Neural cell (in vitro differentiated cells): Measurements from ENCODE around the gene SLX4IP. TPM values are rescaled to one million over a fixed set of nuclear protein-coding genes. Genes with fewer than 3 reads are reported as not detected.

ENCODE experiments used
- H2AFZ ChIP-seq: fragments of 200-600, 300-800 bp; sonication (generic), shearing (Covaris generic); 2 replicates; pipeline ENCODE4 v1.6.0; 2014; ENCODE audit warnings: low read depth, mild to moderate bottlenecking, antibody characterized with exemption, low read length, moderate library complexity
- H3F3A ChIP-seq: fragments of 200-600 bp; shearing (Covaris generic); 2 replicates; pipeline ENCODE4 v1.6.1; 2016; ENCODE audit warnings: mild to moderate bottlenecking, moderate library complexity, mixed read lengths, antibody characterized with exemption, low read length; ENCODE audit not compliant: insufficient read depth, poor library complexity, severe bottlenecking
- H3K27ac ChIP-seq: fragments of 200-600, 300-800 bp; sonication (generic), shearing (Covaris generic); 2 replicates; pipeline ENCODE4 v1.5.1; 2014; ENCODE audit warnings: mild to moderate bottlenecking, low read length, moderate library complexity
- H3K27me3 ChIP-seq: fragments of 300-800, 200-600 bp; sonication (generic), shearing (Covaris generic); 2 replicates; pipeline ENCODE4 v1.6.0; 2014; ENCODE audit warnings: mild to moderate bottlenecking, low read depth, low read length, moderate library complexity; ENCODE audit not compliant: insufficient read depth
- H3K36me3 ChIP-seq: fragments of 300-800, 200-600 bp; sonication (generic), shearing (Covaris generic); 2 replicates; pipeline ENCODE4 v1.5.1; 2014; ENCODE audit warnings: mild to moderate bottlenecking, antibody characterized with exemption, low read length, moderate library complexity; ENCODE audit not compliant: insufficient read depth
- H3K4me2 ChIP-seq: fragments of 300-800, 200-600 bp; sonication (generic), shearing (Covaris generic); 2 replicates; pipeline ENCODE4 v1.6.0; 2014; ENCODE audit warnings: mild to moderate bottlenecking, low read length
- H3K4me3 ChIP-seq: fragments of 300-800, 200-600 bp; sonication (generic), shearing (Covaris generic); 2 replicates; pipeline ENCODE4 v1.5.1; 2014; ENCODE audit warnings: mild to moderate bottlenecking, low read length, moderate library complexity
- H3K79me2 ChIP-seq: fragments of 200-600 bp; shearing (Covaris generic); replicated peaks from 2 replicates; pipeline ENCODE4 v1.6.0; 2014; ENCODE audit warnings: mild to moderate bottlenecking, low read length, moderate library complexity; ENCODE audit not compliant: insufficient read depth
- H3K9ac ChIP-seq: fragments of 300-800, 200-600 bp; sonication (generic), shearing (Covaris generic); 2 replicates; pipeline ENCODE4 v1.6.1; 2016; ENCODE audit warnings: mild to moderate bottlenecking, low read length, mixed read lengths
- H3K9me2 ChIP-seq: fragments of 200-600 bp; shearing (Covaris generic); 2 replicates; pipeline ENCODE4 v1.6.1; 2016; ENCODE audit warnings: mild to moderate bottlenecking, low read length, mixed read lengths; ENCODE audit not compliant: insufficient read depth
- H3K9me3 ChIP-seq: fragments of 200-600, 300-800 bp; sonication (generic), shearing (Covaris generic); 2 replicates; pipeline ENCODE4 v1.6.1; 2016; ENCODE audit warnings: mild to moderate bottlenecking, mixed run types, low read length, moderate library complexity, mixed read lengths
- H4K20me1 ChIP-seq: fragments of 200-600 bp; shearing (Covaris generic); 2 replicates; pipeline ENCODE4 v1.6.1; 2016; ENCODE audit warnings: mild to moderate bottlenecking, mixed run types; ENCODE audit not compliant: insufficient read depth
- CTCF ChIP-seq: fragments of 450-650 bp; IDR thresholded peaks from 2 replicates; pipeline ENCODE4 v1.5.1; 2014; ENCODE audit warnings: antibody characterized with exemption, mild to moderate bottlenecking, moderate library complexity; ENCODE audit not compliant: poor library complexity, severe bottlenecking
- EP300 ChIP-seq: fragments of 450-650 bp; conservative IDR thresholded peaks from 2 replicates; pipeline ENCODE4 v1.6.1; 2014; ENCODE audit warnings: antibody characterized with exemption, mild to moderate bottlenecking, moderate library complexity; ENCODE audit not compliant: poor library complexity, severe bottlenecking
- EZH2 ChIP-seq: fragments of 200-600, 300-800 bp; shearing (Covaris generic), sonication (generic); IDR thresholded peaks from 2 replicates; pipeline ENCODE4 v1.6.1; 2014; ENCODE audit warnings: antibody characterized with exemption, low read length, borderline replicate concordance, mild to moderate bottlenecking; ENCODE audit not compliant: insufficient read depth, poor library complexity, severe bottlenecking
- MXI1 ChIP-seq: fragments of 450-650 bp; conservative IDR thresholded peaks from 2 replicates; pipeline ENCODE4 v1.6.1; 2014; ENCODE audit warnings: antibody characterized with exemption, mild to moderate bottlenecking; ENCODE audit not compliant: poor library complexity, severe bottlenecking
- POLR2AphosphoS5 ChIP-seq: IDR thresholded peaks from 2 replicates; pipeline ENCODE4 v1.6.1; 2012
- RAD21 ChIP-seq: fragments of 450-650 bp; conservative IDR thresholded peaks from 2 replicates; pipeline ENCODE4 v1.6.1; 2014; ENCODE audit warnings: antibody characterized with exemption, mild to moderate bottlenecking, moderate library complexity
- REST ChIP-seq: IDR thresholded peaks from 2 replicates; pipeline ENCODE4 v1.6.1; 2012; ENCODE audit warnings: borderline replicate concordance
- SMC3 ChIP-seq: fragments of 450-650 bp; conservative IDR thresholded peaks from 2 replicates; pipeline ENCODE4 v1.6.1; 2014; ENCODE audit warnings: antibody characterized with exemption, mild to moderate bottlenecking, moderate library complexity; ENCODE audit not compliant: poor library complexity
- TAF1 ChIP-seq: IDR thresholded peaks from 2 replicates; pipeline ENCODE4 v1.6.1; 2012; ENCODE audit warnings: low read depth
- polyA plus RNA-seq: library from polyadenylated mRNA; depleted of rRNA; stranded (reverse); fragments of >200 nt; gene quantifications from 2 replicates; pipeline ENCODE4 v1.2.3, GENCODE V29; 2014

SLX4IP gene
- polyA plus RNA-seq, 1 donor from 2014 or later: 6.4 TPM

- Histone ChIP-seq H3K9ac (no peak overlapping the region), H2AFZ (no peak overlapping the region), H4K20me1 (no peaks in the 10 kb centered on the region), H3K79me2 (no peaks in the 10 kb centered on the region), H3K36me3 (no peaks in the 10 kb centered on the region), H3K9me3 (no peaks in the 10 kb centered on the region), H3K9me2 (no peaks in the 10 kb centered on the region), H3F3A (no peaks in the 10 kb centered on the region), H3K27me3 (no peaks in the 10 kb centered on the region), H3K4me2 (no peak overlapping the region), H3K4me3 (no peak overlapping the region), H3K27ac (no peak overlapping the region)
- no peak for TF ChIP-seq REST
- no peak for TF ChIP-seq MXI1
- TF ChIP-seq SMC3: no peak
- no peak for TF ChIP-seq POLR2AphosphoS5
- TF ChIP-seq RAD21: no peak
- TF ChIP-seq CTCF: no peak
- no peak for TF ChIP-seq EP300
- no peak for TF ChIP-seq EZH2
- no peak for TF ChIP-seq TAF1
Measured at GRCh38 chr20:10508060-10508459, 73.0 kb downstream of the SLX4IP start.

- no peak overlapping the region for H3K4me3 ChIP-seq
- no peak overlapping the region for H3K27ac ChIP-seq
- no peaks in the 10 kb centered on the region for H4K20me1 ChIP-seq
- H3K36me3 ChIP-seq: no peaks in the 10 kb centered on the region
- H3F3A ChIP-seq: no peaks in the 10 kb centered on the region
- H3K4me2 ChIP-seq: no peak overlapping the region
- no peak overlapping the region for H3K9ac ChIP-seq
- H3K9me3 ChIP-seq: no peaks in the 10 kb centered on the region
- H3K79me2 ChIP-seq: no peaks in the 10 kb centered on the region
- H2AFZ ChIP-seq: no peak overlapping the region
- no peak for TF ChIP-seq MXI1
- no peak for TF ChIP-seq REST
- no peak for TF ChIP-seq SMC3
- no peak for TF ChIP-seq TAF1
- TF ChIP-seq POLR2AphosphoS5: no peak
- no peak for TF ChIP-seq EP300
- no peak for TF ChIP-seq CTCF
- TF ChIP-seq RAD21: no peak
- TF ChIP-seq EZH2: no peak
- no peaks in the 10 kb centered on the region for H3K9me2 ChIP-seq
- H3K27me3 ChIP-seq: no peaks in the 10 kb centered on the region
Measured at GRCh38 chr20:10508468-10509251, 73.6 kb downstream of the SLX4IP start.
